Measurements from ENCODE around the gene PDK2. TPM values are rescaled to one million over a fixed set of nuclear protein-coding genes. Genes with fewer than 3 reads are reported as not detected.

PDK2 gene
- total and polyA plus RNA-seq, 10 of the 15 experiments (the other 5 are each of a cell fraction or from before 2014, with no cell fraction given): 0.98 to 22.6 (median 12.3) TPM

- Histone ChIP-seq H4K20me1 (ENCODE audit: control insufficient read depth, insufficient read depth) (no peaks in the 10 kb centered on the region), H3K4me1 (ENCODE audit: control insufficient read depth, insufficient read depth, low read length) (no peaks in the 10 kb centered on the region), H3K27ac (ENCODE audit: control insufficient read depth, insufficient read depth) (no peak overlapping the region), H3K4me2 (ENCODE audit: control insufficient read depth, insufficient read depth) (no peak overlapping the region), H3K27me3 (replicated peaks in 1 of 2; ENCODE audit: control insufficient read depth in 2 of 2, insufficient read depth in 2 of 2, low read length in 1 of 2) (no peaks in the 10 kb centered on the region), H3K4me3 (no peak overlapping the region), H3K9ac (ENCODE audit: control insufficient read depth, insufficient read depth, low read length) (no peak overlapping the region), H3K36me3 (ENCODE audit: control insufficient read depth in 2 of 2, insufficient read depth in 2 of 2, low read length in 1 of 2) (no peaks in the 10 kb centered on the region; a peak in 2 of 4 replicates), H3K79me2 (ENCODE audit: control insufficient read depth, insufficient read depth, low read length) (no peaks in the 10 kb centered on the region), H3K9me3 (replicated peaks; ENCODE audit: control insufficient read depth, insufficient read depth, low read length) (no peaks in the 10 kb centered on the region), H2AFZ (ENCODE audit: control insufficient read depth, low read depth, low read length) (no peak overlapping the region)
- TF ChIP-seq RUNX3 (IDR thresholded peaks at IDR 0.05; ENCODE audit: low read length) (no peak), SUZ12 (IDR thresholded peaks at IDR 0.05; ENCODE audit: unreplicated experiment) (no peak), NRF1 (conservative IDR thresholded peaks at IDR 0.05; ENCODE audit: low read depth, low read length) (no peak), RELA (IDR thresholded peaks at IDR 0.05; ENCODE audit: borderline replicate concordance, partially characterized antibody) (no peak), SREBF2 (IDR thresholded peaks at IDR 0.05; ENCODE audit: low read length) (no peak), ZNF217 (IDR thresholded peaks at IDR 0.05) (no peak), CBX3 (IDR thresholded peaks at IDR 0.05; ENCODE audit: borderline replicate concordance, low read depth) (no peak), KLF5 (IDR thresholded peaks at IDR 0.05; ENCODE audit: partially characterized antibody) (no peak)
- TF ChIP-seq, protein P1, sequence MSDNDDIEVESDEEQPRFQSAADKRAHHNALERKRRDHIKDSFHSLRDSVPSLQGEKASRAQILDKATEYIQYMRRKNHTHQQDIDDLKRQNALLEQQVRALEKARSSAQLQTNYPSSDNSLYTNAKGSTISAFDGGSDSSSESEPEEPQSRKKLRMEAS (IDR thresholded peaks at IDR 0.05; ENCODE audit: low read depth, low read length): no peak
- FAIRE-seq (no peak), ATAC-seq (no peak), DNase-seq (ENCODE audit: low read depth, low spot score) (no peak)
- ChIA-PET SMC1A (ENCODE audit: uncharacterized antibody, unreplicated experiment) (interaction anchor here (1.6 kb wide), 1 partner anchor 10 kb away, joined by 5 read pairs; no protein-coding TSS in a partner anchor), RAD21 (ENCODE audit: unreplicated experiment) (no interaction called here), POLR2A (no interaction called here), CTCF (interaction anchor here (1.1 to 2.1 kb wide), 3 partner anchors 10 to 12 kb away, joined by 4 to 8 read pairs (median 5); no protein-coding TSS in a partner anchor)
- in situ Hi-C loops (cut with MboI): no loop called here
- no TSS peak for BruUV-seq (replicated peaks)
- WGBS (ENCODE audit: insufficient coverage, insufficient replicate concordance, low lambda C conversion rate, missing lambda C conversion rate): 50% methylated on average over 5 of the region's 5 CpGs
- intact Hi-C loops (cut with micrococcal nuclease; ENCODE audit: unreplicated experiment): no loop called here
Measured at GRCh38 chr17:50103941-50104340, 8.8 kb downstream of the PDK2 start.

- WGBS (ENCODE audit: insufficient coverage, insufficient replicate concordance, low lambda C conversion rate, missing lambda C conversion rate): 79% methylated on average over 15 of the region's 21 CpGs
- ATAC-seq (no peak), DNase-seq (ENCODE audit: low read depth, low spot score) (no peak), FAIRE-seq (no peak)
- Histone ChIP-seq H3K9me3 (replicated peaks; ENCODE audit: control insufficient read depth, insufficient read depth, low read length) (no peaks in the 10 kb centered on the region), H3K9ac (ENCODE audit: control insufficient read depth, insufficient read depth, low read length) (no peak overlapping the region), H3K27ac (ENCODE audit: control insufficient read depth, insufficient read depth) (no peak overlapping the region), H4K20me1 (ENCODE audit: control insufficient read depth, insufficient read depth) (no peaks in the 10 kb centered on the region), H2AFZ (ENCODE audit: control insufficient read depth, low read depth, low read length) (no peak overlapping the region), H3K36me3 (ENCODE audit: control insufficient read depth in 2 of 2, insufficient read depth in 2 of 2, low read length in 1 of 2) (no peaks in the 10 kb centered on the region; a peak in 2 of 4 replicates), H3K4me1 (ENCODE audit: control insufficient read depth, insufficient read depth, low read length) (no peaks in the 10 kb centered on the region), H3K4me2 (ENCODE audit: control insufficient read depth, insufficient read depth) (no peak overlapping the region), H3K79me2 (ENCODE audit: control insufficient read depth, insufficient read depth, low read length) (no peaks in the 10 kb centered on the region), H3K27me3 (replicated peaks in 1 of 2; ENCODE audit: control insufficient read depth in 2 of 2, insufficient read depth in 2 of 2, low read length in 1 of 2) (no peaks in the 10 kb centered on the region), H3K4me3 (no peak overlapping the region)
- RAD21 ChIA-PET (ENCODE audit: unreplicated experiment): no interaction called here
- POLR2A ChIA-PET: no interaction called here
- intact Hi-C loops (cut with micrococcal nuclease; ENCODE audit: unreplicated experiment): no loop called here
- CTCF ChIA-PET: interaction anchor here (2.1 kb wide), 1 partner anchor 12 kb away, joined by 8 read pairs; no protein-coding TSS in a partner anchor
- in situ Hi-C loops (cut with MboI): no loop called here
- SMC1A ChIA-PET (ENCODE audit: uncharacterized antibody, unreplicated experiment): no interaction called here
- BruUV-seq (replicated peaks): no TSS peak
- no peak for TF ChIP-seq BHLHE40 (IDR thresholded peaks at IDR 0.05; ENCODE audit: borderline replicate concordance in 1 of 2, low read depth in 2 of 2, low read length in 1 of 2)
- no peak for TF ChIP-seq ZZZ3 (IDR thresholded peaks at IDR 0.05; ENCODE audit: control insufficient read depth, insufficient read length, low read depth)
- no peak for TF ChIP-seq TCF7 (IDR thresholded peaks at IDR 0.05; ENCODE audit: borderline replicate concordance)
- no peak for TF ChIP-seq NFYA (IDR thresholded peaks at IDR 0.05; ENCODE audit: borderline replicate concordance, low read depth, low read length)
- no peak for TF ChIP-seq BCL11A (IDR thresholded peaks at IDR 0.05; ENCODE audit: low read depth, low read length)
- TF ChIP-seq, protein P2, sequence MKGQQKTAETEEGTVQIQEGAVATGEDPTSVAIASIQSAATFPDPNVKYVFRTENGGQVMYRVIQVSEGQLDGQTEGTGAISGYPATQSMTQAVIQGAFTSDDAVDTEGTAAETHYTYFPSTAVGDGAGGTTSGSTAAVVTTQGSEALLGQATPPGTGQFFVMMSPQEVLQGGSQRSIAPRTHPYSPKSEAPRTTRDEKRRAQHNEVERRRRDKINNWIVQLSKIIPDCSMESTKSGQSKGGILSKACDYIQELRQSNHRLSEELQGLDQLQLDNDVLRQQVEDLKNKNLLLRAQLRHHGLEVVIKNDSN (IDR thresholded peaks at IDR 0.05; ENCODE audit: borderline replicate concordance, extremely low read length, insufficient read depth, low read depth, low read length): no peak
- TF ChIP-seq TBL1XR1 (IDR thresholded peaks at IDR 0.05; ENCODE audit: low read depth, low read length): no peak
Measured at GRCh38 chr17:50105811-50106210, 10.7 kb downstream of the PDK2 start.
